Fibroblast of lung (primary cell): ENCODE data around the gene TPP2.

Source experiments
- CTCF ChIP-seq, 2 donors: IDR thresholded peaks in 1 of 2; conservative IDR thresholded peaks in 1 of 2; 1 replicate in 1 of 2; 2 replicates in 1 of 2; pipeline ENCODE4 v1.5.1; 2011 to 2012; ENCODE audit warnings: low read length in 2 of 2, control low read depth in 1 of 2, inconsistent platforms in 1 of 2, low read depth in 1 of 2, mild to moderate bottlenecking in 1 of 2
- EZH2 ChIP-seq: IDR thresholded peaks from 2 replicates; pipeline ENCODE4 v1.5.1; 2012; ENCODE audit warnings: low read length, control low read depth, mild to moderate bottlenecking; ENCODE audit errors: missing control alignments

- TF ChIP-seq CTCF (conservative IDR thresholded peaks at IDR 0.05 in 1 of 2, IDR thresholded peaks at IDR 0.05 in 1 of 2; ENCODE audit: low read depth in 1 of 2, low read length in 2 of 2), result no peak
- no peak for TF ChIP-seq EZH2
Measured at GRCh38 chr13:102593466-102593865, 3.3 kb upstream of the TPP2 start.
